H9 (cell line): ENCODE results near the gene PFN3. TPM values are rescaled to one million over a fixed set of nuclear protein-coding genes. Genes with fewer than 3 reads are reported as not detected.

Experiments
- DNase-seq: peaks from one replicate; pipeline ENCODE4 v3.0.0-alpha.2; 2017
- H2AFZ ChIP-seq: one replicate; pipeline ENCODE4 v1.6.1; 2013; ENCODE audit warnings: mild to moderate bottlenecking, low read length, control low read depth, moderate library complexity
- H2AK5ac ChIP-seq: 2 replicates; pipeline ENCODE4 v1.6.1; 2013; ENCODE audit warnings: low read length, control low read depth, mixed read lengths; ENCODE audit not compliant: insufficient read length
- H2BK120ac ChIP-seq: one replicate; pipeline ENCODE4 v1.6.1; 2013; ENCODE audit warnings: low read depth, mild to moderate bottlenecking, low read length, control low read depth, inconsistent platforms; ENCODE audit not compliant: poor library complexity, severe bottlenecking
- H2BK12ac ChIP-seq: 2 replicates; pipeline ENCODE4 v1.6.1; 2013; ENCODE audit warnings: low read length, control low read depth, mixed read lengths, low read depth; ENCODE audit not compliant: insufficient read length
- H2BK15ac ChIP-seq: 2 replicates; pipeline ENCODE4 v1.6.1; 2013; ENCODE audit warnings: low read depth, low read length, control low read depth
- H2BK20ac ChIP-seq: one replicate; pipeline ENCODE4 v1.6.1; 2013; ENCODE audit warnings: low read depth, mild to moderate bottlenecking, low read length, control low read depth, inconsistent platforms; ENCODE audit not compliant: poor library complexity, severe bottlenecking
- H2BK5ac ChIP-seq: 2 replicates; pipeline ENCODE4 v1.6.1; 2013; ENCODE audit warnings: low read length, control low read depth, mixed read lengths; ENCODE audit not compliant: insufficient read length
- H3K14ac ChIP-seq: 2 replicates; pipeline ENCODE4 v1.6.1; 2013; ENCODE audit warnings: low read length, control low read depth; ENCODE audit not compliant: insufficient read depth
- H3K18ac ChIP-seq: 2 replicates; pipeline ENCODE4 v1.6.1; 2013; ENCODE audit warnings: low read depth, mild to moderate bottlenecking, mixed read lengths, low read length, control low read depth; ENCODE audit not compliant: insufficient read length
- H3K23ac ChIP-seq: 2 replicates; pipeline ENCODE4 v1.6.1; 2013; ENCODE audit warnings: low read length, control low read depth, mixed read lengths, low read depth; ENCODE audit not compliant: insufficient read length
- H3K23me2 ChIP-seq: 2 replicates; pipeline ENCODE4 v1.6.1; 2013; ENCODE audit warnings: low read depth, mild to moderate bottlenecking, mixed read lengths, low read length, control low read depth; ENCODE audit not compliant: insufficient read length, poor library complexity, severe bottlenecking
- H3K27ac ChIP-seq: 2 replicates; pipeline ENCODE4 v1.5.1; 2013; ENCODE audit warnings: low read length, control low read depth, mixed read lengths, low read depth; ENCODE audit not compliant: insufficient read length
- H3K27me3 ChIP-seq: 2 replicates; pipeline ENCODE4 v1.6.1; 2013; ENCODE audit warnings: low read length, control low read depth, inconsistent platforms; ENCODE audit not compliant: insufficient read depth
- H3K4ac ChIP-seq: 2 replicates; pipeline ENCODE4 v1.6.1; 2013; ENCODE audit warnings: low read depth, mild to moderate bottlenecking, control low read depth, inconsistent platforms, low read length, moderate library complexity
- H3K4me1 ChIP-seq: 2 replicates; pipeline ENCODE4 v1.6.1; 2013; ENCODE audit warnings: low read length, control low read depth, inconsistent platforms; ENCODE audit not compliant: insufficient read depth
- H3K4me2 ChIP-seq: 2 replicates; pipeline ENCODE4 v1.6.1; 2013; ENCODE audit warnings: low read length, control low read depth, mixed read lengths; ENCODE audit not compliant: insufficient read length, insufficient read depth
- H3K56ac ChIP-seq: 2 replicates; pipeline ENCODE4 v1.6.1; 2013; ENCODE audit warnings: low read depth, mild to moderate bottlenecking, mixed read lengths, low read length, control low read depth; ENCODE audit not compliant: insufficient read length
- H3K79me1 ChIP-seq: 2 replicates; pipeline ENCODE4 v1.6.1; 2013; ENCODE audit warnings: low read depth, mild to moderate bottlenecking, moderate library complexity, low read length, control low read depth, inconsistent platforms; ENCODE audit not compliant: insufficient read depth, poor library complexity, severe bottlenecking
- H3K79me2 ChIP-seq: 2 replicates; pipeline ENCODE4 v1.6.1; 2013; ENCODE audit warnings: low read length, control low read depth, inconsistent platforms; ENCODE audit not compliant: insufficient read depth
- H3K9ac ChIP-seq: 2 replicates; pipeline ENCODE4 v1.6.1; 2013; ENCODE audit warnings: low read length, control low read depth, mixed read lengths; ENCODE audit not compliant: insufficient read length; ENCODE audit errors: extremely low read depth
- H3K9me3 ChIP-seq: one replicate; pipeline ENCODE4 v1.6.1; 2013; ENCODE audit warnings: low read depth, low read length, inconsistent platforms; ENCODE audit not compliant: control insufficient read depth
- H3T11ph ChIP-seq: one replicate; pipeline ENCODE4 v1.6.1; 2013; ENCODE audit warnings: mild to moderate bottlenecking, low read length, control low read depth, inconsistent platforms
- H4K20me1 ChIP-seq: one replicate; pipeline ENCODE4 v1.6.1; 2013; ENCODE audit not compliant: control insufficient read depth, insufficient read length, insufficient read depth
- H4K5ac ChIP-seq: 2 replicates; pipeline ENCODE4 v1.6.1; 2013; ENCODE audit warnings: low read depth, mild to moderate bottlenecking, mixed read lengths, low read length, control low read depth; ENCODE audit not compliant: insufficient read length
- H4K8ac ChIP-seq: replicated peaks from 2 replicates; pipeline ENCODE4 v1.6.1; 2013; ENCODE audit warnings: low read length, control low read depth, mixed read lengths, low read depth; ENCODE audit not compliant: insufficient read length
- H4K91ac ChIP-seq: 2 replicates; pipeline ENCODE4 v1.6.1; 2013; ENCODE audit warnings: low read depth, mild to moderate bottlenecking, moderate library complexity, mixed read lengths, low read length, control low read depth; ENCODE audit not compliant: insufficient read length
- H3K27ac Mint-ChIP-seq, 3 experiments: 2 replicates in 2 of 3; 3 replicates in 1 of 3; pipeline ENCODE4 v1.8.0; 2020 to 2021; ENCODE audit warnings: mixed read lengths in 3 of 3, mild to moderate bottlenecking in 1 of 3, moderate library complexity in 1 of 3
- H3K27me3 Mint-ChIP-seq: 2 replicates; pipeline ENCODE4 v1.8.0; 2021; ENCODE audit warnings: low read depth, mild to moderate bottlenecking, moderate library complexity, mixed read lengths
- H3K36me3 Mint-ChIP-seq, 3 experiments: 2 replicates in 2 of 3; 3 replicates in 1 of 3; pipeline ENCODE4 v1.8.0; 2020 to 2021; ENCODE audit warnings: low read depth in 3 of 3, mixed read lengths in 3 of 3; ENCODE audit not compliant: insufficient read depth in 1 of 3
- H3K4me1 Mint-ChIP-seq, 2 experiments: 2 replicates each; pipeline ENCODE4 v1.8.0; 2020; ENCODE audit warnings: mixed read lengths in 2 of 2
- H3K4me3 Mint-ChIP-seq, 2 experiments: 2 replicates in 1 of 2; 3 replicates in 1 of 2; pipeline ENCODE4 v1.8.0; 2020 to 2021; ENCODE audit warnings: mild to moderate bottlenecking in 2 of 2, mixed read lengths in 2 of 2, moderate library complexity in 1 of 2
- H3K9me3 Mint-ChIP-seq, 2 experiments: 2 replicates in 1 of 2; 3 replicates in 1 of 2; pipeline ENCODE4 v1.8.0; 2020; ENCODE audit warnings: mild to moderate bottlenecking in 2 of 2, mixed read lengths in 2 of 2, moderate library complexity in 1 of 2
- WGBS: extraction: QIAGEN DNeasy Blood & Tissue Kit; methylation state at CpG from one replicate; pipeline ENCODE4 v1.1.7; 2013; ENCODE audit warnings: missing lambda C conversion rate, low lambda C conversion rate, mixed read lengths; ENCODE audit not compliant: insufficient read length; ENCODE audit errors: extremely low coverage; 5-methylcytosine and 5-hydroxymethylcytosine counted together
- total RNA-seq: library from RNA; stranded (reverse); gene quantifications from 2 replicates; pipeline ENCODE4 v1.2.1, GENCODE V29; 2021
- TF ChIP-seq, protein P1 (sequence below): fragments of 200-600 bp; sonication (generic); conservative IDR thresholded peaks from 3 replicates; pipeline ENCODE4 v1.8.0; 2021; ENCODE audit warnings: antibody characterized with exemption, mild to moderate bottlenecking

The PFN3 gene
- total RNA-seq, 1 experiment from 2014 or later = not detected

DNA sequence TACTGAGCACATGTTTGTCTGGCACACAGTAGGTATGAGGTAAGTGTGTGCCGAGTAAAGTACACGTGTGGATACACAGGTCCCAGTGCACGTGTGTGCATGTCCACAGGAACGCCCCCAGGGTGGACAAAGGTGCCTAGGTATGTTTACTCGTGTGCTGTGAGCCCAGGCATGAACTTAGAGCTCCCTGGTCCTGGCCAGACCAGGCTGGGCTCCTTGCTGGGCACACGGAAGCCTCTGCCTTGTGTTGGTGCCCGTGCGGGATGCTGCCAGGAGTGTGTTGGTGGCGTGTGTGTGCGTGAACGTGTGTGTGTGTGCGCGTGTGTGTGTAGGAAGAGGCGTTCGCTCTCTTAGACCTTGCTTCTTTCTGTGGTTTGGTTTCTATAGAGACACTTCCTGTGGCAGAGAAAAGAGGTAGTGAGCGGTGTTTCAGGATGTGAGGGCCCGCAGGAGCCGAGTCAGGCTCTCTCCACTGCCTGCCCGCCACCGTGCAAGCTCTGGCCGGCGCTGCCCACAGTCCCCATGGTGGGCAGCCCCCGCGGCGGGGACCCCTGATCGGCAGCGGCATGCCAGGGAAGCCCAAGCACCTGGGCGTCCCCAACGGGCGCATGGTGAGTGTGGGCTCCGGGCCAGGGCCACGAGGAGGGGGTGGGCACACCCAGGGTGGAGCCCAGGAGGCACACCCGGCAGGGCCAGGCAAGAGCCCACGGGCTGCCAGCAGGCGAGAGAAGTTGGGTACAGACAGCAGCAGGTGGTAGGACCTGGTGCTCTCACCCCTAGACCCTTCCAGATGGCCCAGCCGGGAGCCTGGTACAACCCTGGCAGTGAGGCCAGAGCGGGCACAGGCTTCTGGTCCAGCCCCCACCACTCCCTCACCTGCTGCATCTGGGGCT lies 42.8 kb downstream of the PFN3 start, which contains the start of gene RGS14:
RGS14 (plus strand) TSS at position 466 of the 893 bp plus-strand sequence; CDS start at position 567, 101 bp downstream.
- H4K20me1 ChIP-seq = no peaks in the 10 kb centered on the region
- peak within 1 kb of the TSS in 1 of 3 experiments; percentile 40; a peak in 2 of 7 replicates for H3K27ac Mint-ChIP-seq

More for the DNA sequence above, 42.8 kb downstream of the PFN3 start, which contains the start of gene RGS14:
- Histone ChIP-seq H2BK5ac (no peak within 1 kb of the TSS), H2BK20ac (no peak within 1 kb of the TSS), H3T11ph (no peak within 1 kb of the TSS), H3K23me2 (no peaks in the 10 kb centered on the region), H3K9me3 (no peaks in the 10 kb centered on the region), H2AK5ac (no peak within 1 kb of the TSS), H3K27me3 (no peaks in the 10 kb centered on the region), H3K79me1 (no peaks in the 10 kb centered on the region), H3K18ac (no peak within 1 kb of the TSS), H2AFZ (no peak within 1 kb of the TSS), H4K5ac (no peak within 1 kb of the TSS), H3K14ac (no peak within 1 kb of the TSS; the same call in 1 of the 2 replicates), H3K56ac (no peak within 1 kb of the TSS), H3K79me2 (no peaks in the 10 kb centered on the region), H2BK15ac (no peak within 1 kb of the TSS), H3K4ac (no peak within 1 kb of the TSS), H3K9ac (no peak within 1 kb of the TSS), H2BK120ac (no peak within 1 kb of the TSS), H3K23ac (no peak within 1 kb of the TSS), H3K27ac (no peak within 1 kb of the TSS), H3K4me1 (peaks cover 4% of the 10 kb centered on the region; the same call in 1 of the 2 replicates), H3K4me2 (no peak within 1 kb of the TSS), H4K91ac (no peak within 1 kb of the TSS), H2BK12ac (no peak within 1 kb of the TSS), H4K8ac (no peak within 1 kb of the TSS)
- TF ChIP-seq, protein P1, sequence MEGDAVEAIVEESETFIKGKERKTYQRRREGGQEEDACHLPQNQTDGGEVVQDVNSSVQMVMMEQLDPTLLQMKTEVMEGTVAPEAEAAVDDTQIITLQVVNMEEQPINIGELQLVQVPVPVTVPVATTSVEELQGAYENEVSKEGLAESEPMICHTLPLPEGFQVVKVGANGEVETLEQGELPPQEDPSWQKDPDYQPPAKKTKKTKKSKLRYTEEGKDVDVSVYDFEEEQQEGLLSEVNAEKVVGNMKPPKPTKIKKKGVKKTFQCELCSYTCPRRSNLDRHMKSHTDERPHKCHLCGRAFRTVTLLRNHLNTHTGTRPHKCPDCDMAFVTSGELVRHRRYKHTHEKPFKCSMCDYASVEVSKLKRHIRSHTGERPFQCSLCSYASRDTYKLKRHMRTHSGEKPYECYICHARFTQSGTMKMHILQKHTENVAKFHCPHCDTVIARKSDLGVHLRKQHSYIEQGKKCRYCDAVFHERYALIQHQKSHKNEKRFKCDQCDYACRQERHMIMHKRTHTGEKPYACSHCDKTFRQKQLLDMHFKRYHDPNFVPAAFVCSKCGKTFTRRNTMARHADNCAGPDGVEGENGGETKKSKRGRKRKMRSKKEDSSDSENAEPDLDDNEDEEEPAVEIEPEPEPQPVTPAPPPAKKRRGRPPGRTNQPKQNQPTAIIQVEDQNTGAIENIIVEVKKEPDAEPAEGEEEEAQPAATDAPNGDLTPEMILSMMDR = no peak
- H3K4me3 Mint-ChIP-seq = peak within 1 kb of the TSS in 1 of 2 experiments; percentile 6; a peak in 1 of 5 replicates
- peaks cover 9 to 13% of the 10 kb centered on the region in 2 experiments for H3K4me1 Mint-ChIP-seq
- H3K36me3 Mint-ChIP-seq = no peaks in the 10 kb centered on the region
- DNase-seq = no peak
- no CpG with 5 or more reads among the region's 37 CpGs for WGBS
- peaks cover 58% of the 10 kb centered on the region for H3K27me3 Mint-ChIP-seq
- H3K9me3 Mint-ChIP-seq = peaks cover 3 to 4% of the 10 kb centered on the region in 2 experiments; a peak in 4 of 5 replicates
